Tibial nerve (tissue), 4 donors: ENCODE measurements around the gene VOPP1.

Experiments
- CTCF ChIP-seq, 5 experiments: fragments of 200-600 bp in 3 of 5; fragments of 450-650 bp in 2 of 5; sonication (generic) in 3 of 5; IDR thresholded peaks; one replicate each; pipeline ENCODE4 v1.5.1; 2016 to 2019; ENCODE audit warnings: antibody characterized with exemption in 5 of 5, mild to moderate bottlenecking in 3 of 5, moderate library complexity in 2 of 5
- EP300 ChIP-seq, 2 donors: sonication (generic); formaldehyde crosslinking; IDR thresholded peaks; one replicate each; pipeline ENCODE4 v1.6.1; 2017; ENCODE audit warnings: antibody characterized with exemption in 2 of 2, mild to moderate bottlenecking in 1 of 2
- POLR2A ChIP-seq, 2 donors: fragments of 450-650 bp; IDR thresholded peaks; one replicate each; pipeline ENCODE4 v1.6.1; 2017; ENCODE audit warnings: antibody characterized with exemption in 2 of 2, mild to moderate bottlenecking in 2 of 2, moderate library complexity in 2 of 2

- TF ChIP-seq EP300 (IDR thresholded peaks at IDR 0.05) (no peak), CTCF (IDR thresholded peaks at IDR 0.05) (no peak), POLR2A (IDR thresholded peaks at IDR 0.05) (no peak)
These were observed 81.0 kb downstream of the VOPP1 start for GRCh38 chr7:55491346-55491745.
